Glutamatergic neuron (in vitro differentiated cells): ENCODE data around the gene ZBTB44. TPM values are rescaled to one million over a fixed set of nuclear protein-coding genes. Genes with fewer than 3 reads are reported as not detected.

Experiments used
- DNase-seq: peaks from one replicate; pipeline ENCODE4 v3.0.0; 2022
- H3K27ac Mint-ChIP-seq: one replicate; pipeline ENCODE4 v1.8.0; 2020; ENCODE audit warnings: mild to moderate bottlenecking, mixed read lengths, inconsistent platforms; ENCODE audit not compliant: unreplicated experiment
- H3K27me3 Mint-ChIP-seq: one replicate; pipeline ENCODE4 v1.8.0; 2020; ENCODE audit warnings: mild to moderate bottlenecking, moderate library complexity, mixed read lengths, inconsistent platforms; ENCODE audit not compliant: unreplicated experiment
- H3K36me3 Mint-ChIP-seq: one replicate; pipeline ENCODE4 v1.8.0; 2020; ENCODE audit warnings: mild to moderate bottlenecking, mixed read lengths, inconsistent platforms; ENCODE audit not compliant: unreplicated experiment
- H3K4me1 Mint-ChIP-seq: one replicate; pipeline ENCODE4 v1.8.0; 2020; ENCODE audit warnings: mild to moderate bottlenecking, low read depth, mixed read lengths, inconsistent platforms; ENCODE audit not compliant: unreplicated experiment
- H3K4me3 Mint-ChIP-seq: one replicate; pipeline ENCODE4 v1.8.0; 2020; ENCODE audit warnings: mild to moderate bottlenecking, mixed read lengths, inconsistent platforms; ENCODE audit not compliant: unreplicated experiment
- H3K9me3 Mint-ChIP-seq: one replicate; pipeline ENCODE4 v1.8.0; 2020; ENCODE audit warnings: mild to moderate bottlenecking, moderate library complexity, mixed read lengths, inconsistent platforms; ENCODE audit not compliant: unreplicated experiment
- total RNA-seq: library from RNA; stranded (reverse); fragmentation: NEBNext Ultra II Directional; extraction: Animal tissue kit (Norgen Biotek cat#: 25700); gene quantifications from one replicate; pipeline ENCODE4 v1.2.1, GENCODE V29; 2021; ENCODE audit not compliant: unreplicated experiment
- TF ChIP-seq, protein P1 (sequence below): fragments of 200-600 bp; sonication (generic); IDR thresholded peaks from one replicate; pipeline ENCODE4 v1.5.0; 2021; ENCODE audit not compliant: partially characterized antibody, unreplicated experiment

ZBTB44 gene
- total RNA-seq, 1 donor from 2014 or later = 23.3 TPM

DNA sequence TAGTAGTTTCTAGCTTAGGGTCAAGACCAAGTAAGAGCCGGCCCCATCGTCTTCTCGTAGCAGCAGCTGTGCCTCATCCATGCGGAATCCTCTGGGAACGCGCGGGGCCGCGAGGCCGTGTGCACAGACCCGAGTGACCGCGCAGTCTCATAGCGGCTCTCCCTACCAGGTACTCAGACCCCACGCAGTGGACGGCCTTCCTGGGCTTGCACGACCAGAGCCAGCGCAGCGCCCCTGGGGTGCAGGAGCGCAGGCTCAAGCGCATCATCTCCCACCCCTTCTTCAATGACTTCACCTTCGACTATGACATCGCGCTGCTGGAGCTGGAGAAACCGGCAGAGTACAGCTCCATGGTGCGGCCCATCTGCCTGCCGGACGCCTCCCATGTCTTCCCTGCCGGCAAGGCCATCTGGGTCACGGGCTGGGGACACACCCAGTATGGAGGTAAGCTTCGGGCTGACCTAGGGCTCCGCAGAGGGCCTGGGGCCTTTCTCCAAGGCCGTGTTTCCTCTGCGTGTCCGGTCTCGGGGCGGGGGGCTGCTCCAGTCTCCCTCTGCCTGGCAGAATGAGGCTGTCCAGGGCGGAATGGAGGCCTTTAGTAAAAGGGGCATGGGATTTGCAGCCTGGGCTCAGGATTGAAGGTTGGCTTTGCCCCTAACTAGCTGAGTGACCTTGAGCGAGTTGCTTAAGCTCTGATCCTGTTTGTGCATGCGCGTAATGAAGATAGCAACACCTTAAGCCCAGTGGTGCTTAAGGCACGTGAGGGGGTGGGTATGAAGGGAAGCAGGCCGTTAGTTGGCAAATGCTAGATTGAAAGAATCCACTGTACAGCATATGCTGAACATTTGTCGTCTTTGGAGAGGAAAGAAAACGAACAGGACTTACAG lies 106.2 kb downstream of the ZBTB44 start:
- H3K4me3 Mint-ChIP-seq = no peak overlapping the region
- TF ChIP-seq, protein P1, sequence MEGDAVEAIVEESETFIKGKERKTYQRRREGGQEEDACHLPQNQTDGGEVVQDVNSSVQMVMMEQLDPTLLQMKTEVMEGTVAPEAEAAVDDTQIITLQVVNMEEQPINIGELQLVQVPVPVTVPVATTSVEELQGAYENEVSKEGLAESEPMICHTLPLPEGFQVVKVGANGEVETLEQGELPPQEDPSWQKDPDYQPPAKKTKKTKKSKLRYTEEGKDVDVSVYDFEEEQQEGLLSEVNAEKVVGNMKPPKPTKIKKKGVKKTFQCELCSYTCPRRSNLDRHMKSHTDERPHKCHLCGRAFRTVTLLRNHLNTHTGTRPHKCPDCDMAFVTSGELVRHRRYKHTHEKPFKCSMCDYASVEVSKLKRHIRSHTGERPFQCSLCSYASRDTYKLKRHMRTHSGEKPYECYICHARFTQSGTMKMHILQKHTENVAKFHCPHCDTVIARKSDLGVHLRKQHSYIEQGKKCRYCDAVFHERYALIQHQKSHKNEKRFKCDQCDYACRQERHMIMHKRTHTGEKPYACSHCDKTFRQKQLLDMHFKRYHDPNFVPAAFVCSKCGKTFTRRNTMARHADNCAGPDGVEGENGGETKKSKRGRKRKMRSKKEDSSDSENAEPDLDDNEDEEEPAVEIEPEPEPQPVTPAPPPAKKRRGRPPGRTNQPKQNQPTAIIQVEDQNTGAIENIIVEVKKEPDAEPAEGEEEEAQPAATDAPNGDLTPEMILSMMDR = no peak
- H3K4me1 Mint-ChIP-seq = peaks cover 18% of the 10 kb centered on the region
- peaks cover 9% of the 10 kb centered on the region for H3K9me3 Mint-ChIP-seq
- peaks cover 4% of the 10 kb centered on the region for H3K27me3 Mint-ChIP-seq
- peak overlapping the region; percentile 43 for H3K27ac Mint-ChIP-seq
- no peaks in the 10 kb centered on the region for H3K36me3 Mint-ChIP-seq
- no peak for DNase-seq

GRCh38 chr11:130206141-130206540 lies 108.6 kb downstream of the ZBTB44 start:
- TF ChIP-seq, protein P1 = no peak
- Mint-ChIP-seq H3K9me3 (peaks cover 12% of the 10 kb centered on the region), H3K27me3 (peaks cover 4% of the 10 kb centered on the region), H3K36me3 (peaks cover 6% of the 10 kb centered on the region), H3K4me3 (no peak overlapping the region), H3K4me1 (peaks cover 4% of the 10 kb centered on the region), H3K27ac (no peak overlapping the region)
- DNase-seq = no peak

DNA sequence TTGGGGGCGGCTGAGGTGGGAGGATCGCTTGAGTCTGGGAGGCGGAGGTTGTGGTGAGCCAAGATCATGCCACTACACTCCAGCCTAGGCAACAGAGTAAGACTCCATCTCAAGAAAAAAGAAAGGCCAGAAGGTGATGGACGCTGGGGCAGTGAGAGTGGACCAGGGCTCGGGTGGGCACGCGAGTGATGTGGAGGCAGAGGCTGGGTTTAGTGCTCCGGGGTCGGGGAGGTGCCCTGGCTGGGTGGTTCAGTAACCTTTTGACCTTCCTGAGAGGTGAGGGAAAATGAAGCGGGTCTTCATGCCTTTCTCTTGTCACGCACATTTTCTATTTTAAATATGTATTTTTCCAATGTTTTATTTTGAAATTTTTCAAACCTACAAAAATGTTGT lies 110.0 kb downstream of the ZBTB44 start:
- no peak overlapping the region for H3K27ac Mint-ChIP-seq
- H3K36me3 Mint-ChIP-seq = peaks cover 6% of the 10 kb centered on the region
- H3K9me3 Mint-ChIP-seq = peaks cover 12% of the 10 kb centered on the region

GRCh38 chr11:130203766-130204702 lies 110.7 kb downstream of the ZBTB44 start:
- Mint-ChIP-seq H3K4me3 (no peak overlapping the region), H3K27me3 (peaks cover 4% of the 10 kb centered on the region), H3K9me3 (peaks cover 12% of the 10 kb centered on the region), H3K36me3 (peaks cover 6% of the 10 kb centered on the region), H3K4me1 (no peaks in the 10 kb centered on the region), H3K27ac (no peak overlapping the region)
- TF ChIP-seq, protein P1 = no peak
- DNase-seq = no peak

More for the DNA sequence above, 110.0 kb downstream of the ZBTB44 start:
- Mint-ChIP-seq H3K4me1 (no peaks in the 10 kb centered on the region), H3K27me3 (peaks cover 4% of the 10 kb centered on the region), H3K4me3 (no peak overlapping the region)
- no peak for DNase-seq
- TF ChIP-seq, protein P1 = no peak
